Transverse colon (tissue), 4 donors: ENCODE measurements around the gene BORCS5. TPM values are rescaled to one million over a fixed set of nuclear protein-coding genes. Genes with fewer than 3 reads are reported as not detected.
A peak's percentile ranks its signal among the peaks of the same experiment; 100 is the strongest.

Experiments used
- DNase-seq: peaks from one replicate; pipeline ENCODE4 v3.0.0-alpha.2; 2019
- H3K27ac ChIP-seq, 4 donors: fragments of 200-600 bp; sonication (generic); 2 replicates each; pipeline ENCODE4 v1.5.1; 2016 to 2018; ENCODE audit warnings: inconsistent platforms in 4 of 4
- H3K27me3 ChIP-seq: fragments of 200-600 bp; sonication (generic); 2 replicates; pipeline ENCODE4 v1.5.1; 2017; ENCODE audit warnings: inconsistent platforms
- H3K36me3 ChIP-seq, 4 donors: fragments of 200-600 bp; sonication (generic); 2 replicates each; pipeline ENCODE4 v1.5.1; 2017 to 2019; ENCODE audit warnings: inconsistent platforms in 4 of 4
- H3K4me1 ChIP-seq, 4 donors: fragments of 200-600 bp; sonication (generic); 2 replicates each; pipeline ENCODE4 v1.5.1; 2017 to 2020; ENCODE audit warnings: inconsistent platforms in 4 of 4
- H3K4me3 ChIP-seq, 4 donors: fragments of 200-600 bp; sonication (generic); 1 replicate in 1 of 4; 2 replicates in 3 of 4; pipeline versions ENCODE4 v1.5.1 to v1.6.1; 2017 to 2019; ENCODE audit warnings: inconsistent platforms in 4 of 4
- H3K9me3 ChIP-seq, 2 donors: fragments of 200-600 bp; sonication (generic); 2 replicates each; pipeline ENCODE4 v1.5.1; 2017 to 2019; ENCODE audit warnings: inconsistent platforms in 2 of 2
- CTCF ChIP-seq, 5 experiments: fragments of 200-600 bp in 3 of 5; fragments of 450-650 bp in 2 of 5; sonication (generic) in 3 of 5; IDR thresholded peaks; 1 replicate in 2 of 5; 2 replicates in 3 of 5; pipeline ENCODE4 v1.5.1; 2016 to 2017; ENCODE audit warnings: antibody characterized with exemption in 5 of 5, inconsistent platforms in 3 of 5, mild to moderate bottlenecking in 2 of 5, moderate library complexity in 1 of 5
- EP300 ChIP-seq: sonication (generic); formaldehyde crosslinking; IDR thresholded peaks from one replicate; pipeline ENCODE4 v1.6.1; 2017; ENCODE audit warnings: antibody characterized with exemption, low read depth
- POLR2A ChIP-seq: fragments of 450-650 bp; IDR thresholded peaks from one replicate; pipeline ENCODE4 v1.6.1; 2016; ENCODE audit warnings: antibody characterized with exemption, mild to moderate bottlenecking, moderate library complexity
- POLR2AphosphoS5 ChIP-seq, 3 donors: sonication (generic); formaldehyde crosslinking; IDR thresholded peaks; one replicate each; pipeline ENCODE4 v1.6.1; 2016; ENCODE audit warnings: antibody characterized with exemption in 3 of 3
- WGBS, 2 donors: methylation state at CpG; one replicate each; pipeline ENCODE4 v1.1.5; 2018; ENCODE audit warnings: low coverage in 1 of 2; 5-methylcytosine and 5-hydroxymethylcytosine counted together
- in situ Hi-C, 4 donors: fragments of 200-750 bp; cut with MboI; loops; one replicate each; pipeline versions ENCODE4 v1.15.0 to v1.15.1; 2017; ENCODE audit warnings: low sequenced_read_pairs in 3 of 4, low pct_ligation_motif_present in 1 of 4, low pct_unique_long_range_greater_than_20kb in 1 of 4
- intact Hi-C: fragments of 100-400 bp; cut with DNase I; formaldehyde crosslinking; loops from one replicate; pipeline ENCODE4 v1.15.1; 2023; ENCODE audit warnings: low total_unique reads
- total RNA-seq, 4 donors: library from RNA; depleted of rRNA; stranded (reverse); fragments of >200 nt; gene quantifications; one replicate each; pipeline ENCODE4 v1.1.0, GENCODE V29; 2016

Gene BORCS5
- total RNA-seq, 4 donors from 2014 or later, result 8.5 to 52.7 (median 21.3) TPM

GRCh38 chr12:12439636-12440035, 82.8 kb downstream of the BORCS5 start:
- Histone ChIP-seq H3K9me3 (no peaks in the 10 kb centered on the region), H3K27ac (peak overlapping the region in 2 of 4 donors; percentile 54 to 66), H3K27me3 (no peaks in the 10 kb centered on the region), H3K4me3 (no peak overlapping the region), H3K4me1 (peaks cover 0 to 47% (median 12%) of the 10 kb centered on the region in 4 donors), H3K36me3 (peaks cover 0 to 1% (median 0%) of the 10 kb centered on the region in 4 donors)
- DNase-seq, result no peak
- in situ Hi-C loops (no loop called here), intact Hi-C loops (no loop called here)
- WGBS, 2 donors, result 60 to 77% methylated on average over 6 of the region's 6 CpGs
- TF ChIP-seq POLR2AphosphoS5 (IDR thresholded peaks at IDR 0.05) (peak in 1 of 3 donors; percentile 21), POLR2A (peak; percentile 17), CTCF (IDR thresholded peaks at IDR 0.05) (no peak), EP300 (no peak)

GRCh38 chr12:12440784-12441428, 84.0 kb downstream of the BORCS5 start:
- WGBS, 2 donors, result 51 to 76% methylated on average over 2 to 4 of the region's 4 CpGs
- intact Hi-C loops (no loop called here), in situ Hi-C loops (no loop called here)
- peak overlapping the region; percentile 43 to 66 (median 60) for H3K27ac ChIP-seq
- H3K27me3 ChIP-seq, result no peaks in the 10 kb centered on the region
- H3K4me1 ChIP-seq, result peaks cover 0 to 52% (median 12%) of the 10 kb centered on the region in 4 donors
- DNase-seq, result peak; percentile 17
- peaks cover 0 to 1% (median 0%) of the 10 kb centered on the region in 4 donors for H3K36me3 ChIP-seq
- TF ChIP-seq CTCF (IDR thresholded peaks at IDR 0.05) (no peak), POLR2A (no peak), EP300 (no peak), POLR2AphosphoS5 (IDR thresholded peaks at IDR 0.05) (no peak)
- no peaks in the 10 kb centered on the region for H3K9me3 ChIP-seq
- no peak overlapping the region for H3K4me3 ChIP-seq

GRCh38 chr12:12441429-12441807, 84.5 kb downstream of the BORCS5 start:
- no peaks in the 10 kb centered on the region for H3K9me3 ChIP-seq
- H3K27ac ChIP-seq, result peak overlapping the region; percentile 43 to 66 (median 60)
- in situ Hi-C loops, result no loop called here
- no peaks in the 10 kb centered on the region for H3K27me3 ChIP-seq
- TF ChIP-seq POLR2A, result no peak
- TF ChIP-seq CTCF (IDR thresholded peaks at IDR 0.05), result peak in 1 of 5 experiments; percentile 13
- no peak for TF ChIP-seq EP300
- TF ChIP-seq POLR2AphosphoS5 (IDR thresholded peaks at IDR 0.05), result no peak
- WGBS, 2 donors, result 45 to 78% methylated on average over 2 of the region's 2 CpGs
- H3K36me3 ChIP-seq, result peaks cover 0 to 1% (median 0%) of the 10 kb centered on the region in 4 donors
- no peak overlapping the region for H3K4me3 ChIP-seq
- H3K4me1 ChIP-seq, result peaks cover 0 to 52% (median 12%) of the 10 kb centered on the region in 4 donors
- no peak for DNase-seq
- intact Hi-C loops, result no loop called here

- DNase-seq, result no peak
- intact Hi-C loops, result no loop called here
- TF ChIP-seq POLR2A (peak; percentile 24), CTCF (IDR thresholded peaks at IDR 0.05) (no peak), EP300 (no peak)
These were observed 85.1 kb downstream of the BORCS5 start for GRCh38 chr12:12441843-12442461.

More at GRCh38 chr12:12441843-12442461, 85.1 kb downstream of the BORCS5 start:
- 50 to 77% methylated on average over 1 to 4 of the region's 4 CpGs for WGBS, 2 donors
- Histone ChIP-seq H3K9me3 (no peaks in the 10 kb centered on the region), H3K4me3 (no peak overlapping the region), H3K4me1 (peaks cover 0 to 52% (median 12%) of the 10 kb centered on the region in 4 donors), H3K36me3 (peaks cover 0 to 1% (median 0%) of the 10 kb centered on the region in 4 donors), H3K27ac (peak overlapping the region; percentile 43 to 66 (median 60)), H3K27me3 (no peaks in the 10 kb centered on the region)
- in situ Hi-C loops, result no loop called here
